Measurements from ENCODE around the gene CNOT1.
"Not testable (repeated sequence)": the region's sequence is repeated elsewhere in the genome, so short reads cannot be mapped to it uniquely, and the experiment has no call there.

CNOT1 gene

DNA sequence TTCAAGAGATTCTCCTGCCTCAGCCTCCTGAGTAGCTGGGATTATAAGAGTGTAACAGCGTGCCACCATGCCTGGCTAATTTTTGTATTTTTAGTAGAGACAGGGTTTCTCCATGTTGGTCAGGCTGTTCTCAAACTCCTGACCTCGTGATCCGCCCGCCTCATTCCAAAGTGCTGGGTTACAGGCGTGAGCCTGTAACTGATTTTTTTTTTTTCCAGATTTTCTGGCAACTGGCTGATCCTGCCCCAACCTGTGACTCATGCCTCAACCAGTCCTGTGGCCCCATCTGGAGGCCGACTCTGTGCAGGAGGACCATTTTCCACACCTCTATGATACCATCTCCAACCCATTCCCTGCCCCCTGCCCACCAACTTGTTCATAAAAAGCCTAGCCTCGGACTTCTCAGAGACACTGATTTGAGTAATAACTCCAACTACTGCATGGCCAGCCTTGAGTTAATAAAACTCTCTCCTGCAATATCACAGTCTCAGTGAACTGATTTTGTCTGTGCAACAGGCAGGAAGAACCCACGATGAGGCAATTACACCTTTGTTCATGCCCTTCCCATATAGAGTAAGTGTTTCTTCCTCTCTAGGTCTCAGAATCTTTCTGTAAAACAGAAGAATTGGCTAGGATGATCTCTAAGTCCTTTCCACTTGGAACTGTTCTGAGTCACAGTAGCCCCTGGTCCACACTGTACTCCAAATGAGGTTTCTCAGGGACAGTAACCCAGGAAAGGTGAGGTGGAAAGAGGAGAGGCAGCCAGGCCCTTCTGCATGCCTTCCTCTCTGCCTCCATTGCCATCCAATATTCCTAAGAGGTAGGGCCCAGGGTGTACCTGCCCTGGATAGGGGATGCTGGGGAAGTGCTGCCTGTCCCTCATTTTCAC lies 8.8 kb upstream of the CNOT1 start:
- DNase-seq (ENCODE audit: low read depth, low spot score): no peak

DNA sequence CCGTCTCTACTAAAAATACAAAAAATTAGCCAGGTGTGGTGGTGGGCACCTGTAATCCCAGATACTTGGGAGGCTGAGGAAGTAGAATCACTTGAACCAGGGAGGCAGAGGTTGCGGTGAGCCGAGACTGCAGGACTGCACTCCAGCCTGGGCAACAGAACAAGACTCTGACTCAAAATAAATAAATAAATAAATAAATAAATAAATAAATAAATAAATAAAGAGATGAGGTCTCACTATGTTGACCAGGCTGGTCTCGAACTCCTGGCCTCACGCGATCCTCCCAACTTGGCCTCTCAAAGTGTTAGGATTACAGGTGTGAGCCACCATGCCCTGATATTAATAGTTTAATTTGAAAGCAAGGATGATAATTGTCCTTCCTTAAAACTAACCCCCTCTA lies 7.4 kb upstream of the CNOT1 start:
- not testable (repeated sequence) for DNase-seq (ENCODE audit: low read depth, low spot score)

GRCh38 chr16:58636466-58636865 lies 6.8 kb upstream of the CNOT1 start:
- no peak for DNase-seq (ENCODE audit: low read depth, low spot score)

DNA sequence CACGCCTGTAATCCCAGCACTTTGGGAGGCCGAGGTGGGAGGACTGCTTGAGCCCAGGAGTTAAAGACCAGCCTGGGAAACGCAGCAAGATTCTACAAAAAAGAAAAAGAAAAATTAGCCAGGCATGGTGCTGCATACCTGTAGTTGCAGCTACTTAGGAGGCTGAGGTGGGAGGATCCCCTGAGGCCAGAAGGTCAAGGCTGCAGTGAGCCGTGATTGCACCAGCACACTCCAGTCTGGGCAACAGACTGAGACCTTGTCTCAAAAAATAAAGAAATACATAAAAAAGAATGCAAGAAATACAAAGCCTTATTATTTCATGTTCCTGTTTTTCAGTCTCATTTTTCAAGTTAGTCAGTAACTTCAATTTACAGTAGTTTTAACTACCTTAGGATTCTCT lies 5.9 kb upstream of the CNOT1 start:
- no peak for DNase-seq (ENCODE audit: low read depth, low spot score)

DNA sequence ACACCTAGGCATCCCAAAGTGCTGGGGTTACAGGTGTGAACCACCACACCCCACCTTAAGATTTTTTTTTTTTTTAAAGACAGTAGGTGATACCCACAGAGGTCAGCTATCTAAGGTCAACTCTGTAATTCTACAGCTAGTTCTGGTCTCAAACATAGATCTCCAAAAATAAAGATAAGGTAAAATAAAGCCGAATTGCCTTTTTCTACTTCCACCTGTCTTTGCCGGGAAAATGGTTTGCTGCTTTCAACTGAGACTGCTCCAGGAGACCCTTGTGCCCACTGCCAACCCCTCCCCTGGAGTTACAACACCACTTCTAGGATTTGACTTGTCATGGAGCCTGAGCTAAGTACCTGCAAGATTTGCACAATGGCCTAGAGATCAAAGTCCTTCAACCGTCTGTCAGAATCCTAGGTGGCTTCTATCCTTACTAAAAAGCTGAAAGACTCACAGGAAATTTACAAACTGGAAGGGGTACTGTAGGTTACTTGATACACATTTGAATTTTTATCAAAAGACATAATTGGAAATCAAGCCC lies 4.7 kb upstream of the CNOT1 start:
- DNase-seq (ENCODE audit: low read depth, low spot score): no peak

DNA sequence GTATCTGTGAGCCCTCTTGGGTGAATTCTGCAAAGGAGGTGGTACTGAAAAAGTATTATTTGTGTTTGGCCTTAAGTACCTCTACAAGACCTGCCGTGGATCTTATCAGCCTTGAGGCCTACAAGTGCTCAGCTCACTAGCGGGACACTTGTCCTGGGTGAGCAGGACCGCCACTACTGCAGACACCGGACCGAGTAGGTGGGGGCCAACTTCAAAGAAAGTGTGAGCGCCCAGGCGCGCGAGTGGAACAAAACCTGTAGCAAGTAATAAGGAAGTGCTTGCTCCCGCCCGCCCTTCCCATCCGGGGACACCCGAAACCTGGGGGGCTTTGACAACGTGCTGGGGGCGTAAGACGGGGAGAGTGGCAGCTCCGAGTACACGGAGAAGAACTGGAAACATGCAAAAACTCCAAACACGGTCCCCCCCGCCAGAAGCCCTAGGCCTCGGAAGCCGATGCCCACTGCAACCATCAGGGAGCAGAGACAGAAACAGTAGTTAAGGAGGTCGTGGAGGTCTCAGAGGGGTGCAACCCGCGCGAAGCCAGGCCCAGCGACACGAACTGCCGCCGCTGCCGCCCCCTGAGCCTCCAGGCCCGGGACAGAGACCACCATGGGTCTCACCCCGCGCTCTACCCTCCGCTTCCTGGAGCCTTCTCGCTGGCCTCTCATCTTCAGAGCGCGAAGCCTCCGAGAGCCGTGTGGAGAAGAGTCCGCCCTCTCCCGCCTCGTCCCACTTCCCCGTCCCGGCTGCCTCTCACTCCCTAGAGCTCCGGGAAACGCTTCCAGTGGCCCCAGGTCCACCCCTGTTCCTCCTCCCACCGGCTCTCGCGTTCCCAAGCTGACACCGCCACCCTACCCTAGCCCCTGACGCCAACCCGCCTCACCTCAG lies 537 bp downstream of the CNOT1 start:
- DNase-seq (ENCODE audit: low read depth, low spot score): no peak

- no peak for DNase-seq (ENCODE audit: low read depth, low spot score)
Observed at GRCh38 chr16:58624209-58624608, 5.4 kb downstream of the CNOT1 start.

DNA sequence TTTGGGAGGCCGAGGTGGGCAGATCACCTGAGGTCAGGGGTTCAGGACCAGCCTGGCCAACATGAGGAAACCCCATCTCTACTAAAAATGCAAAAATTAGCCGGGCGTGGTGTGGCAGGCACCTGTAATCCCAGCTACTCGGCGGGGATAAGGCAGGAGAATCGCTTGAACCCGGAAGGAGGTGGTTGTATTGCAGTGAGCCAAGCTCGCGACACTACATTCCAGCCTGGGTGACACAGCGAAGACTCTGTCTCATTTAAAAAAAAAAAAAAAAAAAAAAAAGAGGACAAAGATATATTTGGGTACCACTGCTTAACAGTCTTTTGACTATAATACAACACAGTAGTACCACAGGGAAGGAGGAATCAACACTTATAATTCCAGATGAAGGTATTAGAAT lies 9.2 kb downstream of the CNOT1 start:
- no peak for DNase-seq (ENCODE audit: low read depth, low spot score)

DNA sequence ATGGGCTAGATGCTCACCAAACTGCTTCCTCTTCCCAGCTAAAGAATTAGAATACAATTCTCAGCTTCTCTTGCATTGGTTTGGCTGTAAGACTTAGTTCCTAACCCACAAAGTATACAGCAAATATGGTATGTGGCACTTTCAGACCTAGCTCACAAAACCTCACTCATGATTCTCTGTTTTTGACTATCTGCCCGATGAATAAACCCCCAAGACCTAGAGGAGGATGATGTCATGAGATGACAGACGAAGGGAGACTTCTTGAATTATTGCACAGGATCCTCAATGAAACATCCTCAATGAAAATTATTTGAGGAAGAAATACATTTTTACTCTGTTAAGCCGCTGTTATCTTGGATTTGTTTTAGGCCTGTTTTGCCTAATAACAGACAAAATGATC lies 14.3 kb downstream of the CNOT1 start:
- no peak for DNase-seq (ENCODE audit: low read depth, low spot score)

- DNase-seq (ENCODE audit: low read depth, low spot score): no peak
Observed at GRCh38 chr16:58614860-58615259, 14.8 kb downstream of the CNOT1 start.

GRCh38 chr16:58614212-58614611 lies 15.4 kb downstream of the CNOT1 start:
- DNase-seq (ENCODE audit: low read depth, low spot score): no peak

DNA sequence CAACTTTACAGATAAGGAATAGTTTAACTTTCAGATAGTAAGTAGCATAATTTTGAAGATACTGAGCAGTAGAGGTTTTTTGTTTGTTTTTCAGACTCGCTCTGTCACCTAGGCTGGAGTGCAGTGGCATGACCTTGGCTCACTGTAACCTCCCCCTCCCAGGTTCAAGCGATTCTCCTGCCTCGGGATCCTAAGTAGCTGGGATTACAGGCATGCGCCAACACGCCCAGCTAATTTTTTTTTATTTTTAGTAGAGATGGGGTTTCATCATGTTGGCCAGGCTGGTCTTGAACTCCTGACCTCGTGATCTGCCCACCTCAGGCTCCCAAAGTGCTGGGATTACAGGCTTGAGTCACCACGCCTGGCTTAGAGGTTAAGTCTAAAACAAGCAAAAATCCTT lies 16.7 kb downstream of the CNOT1 start:
- not testable (repeated sequence) for DNase-seq (ENCODE audit: low read depth, low spot score)

GRCh38 chr16:58608601-58609136 lies 21.0 kb downstream of the CNOT1 start:
- no peak for DNase-seq (ENCODE audit: low read depth, low spot score)

DNA sequence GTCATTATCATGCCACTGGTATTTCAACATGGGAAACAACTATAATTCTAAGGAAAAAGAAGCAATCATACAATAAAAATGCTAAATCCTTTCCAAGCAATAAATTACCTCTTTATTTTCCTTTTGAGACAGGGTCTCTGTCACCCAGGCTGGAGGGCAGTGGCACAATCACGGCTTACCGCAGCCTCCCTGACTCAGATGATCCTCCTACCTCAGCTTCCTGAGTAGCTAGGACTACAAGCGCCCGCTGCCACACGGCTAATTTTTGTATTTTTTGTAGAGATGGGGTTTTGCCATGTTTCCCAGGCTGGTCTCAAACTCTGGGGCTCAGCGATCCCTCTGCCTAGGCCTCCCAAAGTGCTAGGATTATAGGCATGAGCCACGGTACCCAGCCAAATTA lies 24.1 kb downstream of the CNOT1 start:
- no peak for DNase-seq (ENCODE audit: low read depth, low spot score)

DNA sequence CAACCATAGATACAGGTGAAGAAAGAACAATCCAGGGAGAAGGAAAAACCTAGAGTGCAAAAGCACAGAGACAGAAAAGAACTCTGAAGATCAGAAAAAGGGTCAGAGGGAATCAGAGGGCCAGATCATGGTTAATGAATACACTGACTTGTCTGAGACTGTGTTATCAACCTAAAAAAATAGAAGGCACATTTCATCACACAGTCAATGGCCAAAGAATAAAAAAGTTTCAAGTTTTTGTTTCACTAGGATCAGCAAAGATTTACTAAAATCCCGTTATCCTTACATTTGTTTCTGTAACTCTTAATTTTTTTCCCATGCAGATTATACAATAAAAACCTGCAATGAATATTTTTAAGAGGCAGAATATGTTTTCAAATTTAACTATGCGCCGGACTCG lies 38.5 kb downstream of the CNOT1 start:
- DNase-seq (ENCODE audit: low read depth, low spot score): no peak

- no peak for DNase-seq (ENCODE audit: low read depth, low spot score)
Observed at GRCh38 chr16:58589326-58589905, 40.2 kb downstream of the CNOT1 start.

DNA sequence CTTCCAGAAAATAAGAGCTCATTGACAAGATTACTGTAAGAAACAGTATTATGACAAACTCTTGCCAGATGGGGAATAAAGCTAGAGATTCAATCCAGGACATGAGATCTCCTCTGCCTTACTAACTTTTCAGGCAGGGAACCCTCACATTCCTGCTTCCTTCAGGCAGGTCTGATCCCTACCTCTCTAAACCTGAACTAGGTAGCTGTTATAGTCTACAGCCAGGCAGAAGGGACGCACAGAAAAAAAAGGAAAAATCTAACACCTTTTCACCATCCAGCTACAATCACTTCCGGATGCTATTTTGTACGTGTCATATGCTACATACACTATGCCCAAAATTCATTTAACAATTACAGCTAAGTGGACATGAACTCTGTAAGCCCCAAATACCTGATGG lies 41.2 kb downstream of the CNOT1 start:
- no peak for DNase-seq (ENCODE audit: low read depth, low spot score)

DNA sequence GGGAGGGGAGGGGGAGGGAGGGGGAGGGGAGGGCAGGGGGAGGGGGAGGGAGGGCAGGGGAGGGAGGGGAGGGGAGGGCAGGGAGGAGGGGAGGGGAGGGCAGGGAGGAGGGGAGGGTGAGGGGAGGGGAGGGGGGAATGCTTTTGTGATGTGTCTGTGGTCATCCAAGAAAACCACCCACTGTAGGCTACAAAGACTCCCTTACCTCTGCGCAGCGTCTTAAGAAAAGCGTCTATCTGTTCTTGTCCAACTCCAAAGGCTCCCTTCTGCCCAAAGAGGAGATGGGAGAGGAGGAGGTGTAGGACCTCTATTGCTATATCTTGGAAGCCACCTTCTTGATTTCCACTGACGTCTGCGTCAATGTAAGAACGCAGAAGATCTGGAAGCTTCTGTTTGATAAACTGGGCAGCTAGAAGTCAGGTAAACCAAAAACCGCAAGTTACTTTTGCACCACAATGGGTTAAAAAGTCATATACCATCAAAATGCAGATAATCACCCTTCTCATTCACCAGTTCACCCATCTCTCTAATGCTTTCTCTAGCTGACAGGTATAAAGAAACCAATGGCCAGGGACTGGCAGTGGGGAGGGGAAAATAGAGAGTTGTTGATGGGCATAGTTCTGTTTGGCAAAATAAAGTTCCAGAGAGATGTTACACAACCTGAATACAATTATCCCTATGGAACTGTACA lies 43.1 kb downstream of the CNOT1 start:
- DNase-seq (ENCODE audit: low read depth, low spot score): no peak

DNA sequence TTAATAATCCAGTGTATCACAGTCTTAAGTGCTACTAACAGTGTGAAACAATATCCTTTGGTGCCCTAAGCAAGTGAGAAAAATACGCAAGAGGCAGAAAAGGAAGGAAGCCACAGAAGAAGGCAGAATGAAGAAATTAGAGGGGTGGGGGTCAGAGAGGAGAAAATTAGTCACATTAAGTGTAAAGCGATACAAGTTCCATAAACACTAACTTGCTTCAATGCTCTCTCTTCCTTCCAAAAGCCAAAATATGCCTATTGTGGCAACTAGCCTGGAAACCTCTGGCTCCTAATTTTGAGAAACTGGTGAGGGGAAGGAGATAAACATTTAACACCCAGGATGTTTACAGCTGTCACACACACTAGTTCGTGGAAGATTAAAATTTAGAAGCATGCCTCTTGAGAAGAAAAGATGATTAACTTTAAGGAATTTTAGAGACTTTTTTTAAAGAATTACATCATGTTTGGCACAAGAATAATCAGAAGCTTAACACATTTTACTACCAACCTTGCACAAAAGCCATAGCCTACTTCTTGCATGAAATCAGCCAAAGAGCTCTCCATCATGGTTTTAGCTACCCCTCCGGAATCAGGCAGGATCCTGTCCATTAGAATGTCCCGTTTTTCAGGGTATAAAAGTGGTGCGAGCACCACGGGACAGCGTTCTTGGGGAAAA lies 44.7 kb downstream of the CNOT1 start:
- no peak for DNase-seq (ENCODE audit: low read depth, low spot score)

GRCh38 chr16:58582971-58583765 lies 46.5 kb downstream of the CNOT1 start:
- DNase-seq (ENCODE audit: low read depth, low spot score): no peak
